Activated naive CD4-positive, alpha-beta T cell treated with anti-CD3 and anti-CD28 coated beads, Interleukin-2, amount 10 ng/mL, durations not matched to agents 7 days and 5 days (primary cell): ENCODE data around the gene SCYGR8.
A peak's percentile ranks its signal among the peaks of the same experiment; 100 is the strongest.
"Not testable (repeated sequence)": the region's sequence is repeated elsewhere in the genome, so short reads cannot be mapped to it uniquely, and the experiment has no call there.

Source experiments
- CTCF ChIA-PET: fragments of 350-600 bp; sonication (Branson Sonifier 250); formaldehyde crosslinking; loops from one replicate; lab custom pipeline; 2021; ENCODE audit warnings: antibody characterized with exemption; lab: Charles Lee
- DNase-seq: peaks from one replicate; pipeline ENCODE4 v3.0.0-alpha.2; 2020
- H3K27ac Mint-ChIP-seq: one replicate; pipeline ENCODE4 v1.8.0; 2021; ENCODE audit warnings: mild to moderate bottlenecking, moderate library complexity, mixed read lengths
- H3K27me3 Mint-ChIP-seq: one replicate; pipeline ENCODE4 v1.8.0; 2021; ENCODE audit warnings: mild to moderate bottlenecking, mixed read lengths
- H3K36me3 Mint-ChIP-seq: one replicate; pipeline ENCODE4 v1.8.0; 2021; ENCODE audit warnings: mixed read lengths
- H3K4me1 Mint-ChIP-seq: one replicate; pipeline ENCODE4 v1.8.0; 2021; ENCODE audit warnings: mixed read lengths
- H3K4me3 Mint-ChIP-seq: one replicate; pipeline ENCODE4 v1.8.0; 2021; ENCODE audit warnings: mild to moderate bottlenecking, moderate library complexity, mixed read lengths
- H3K9me3 Mint-ChIP-seq: one replicate; pipeline ENCODE4 v1.8.0; 2021; ENCODE audit warnings: mixed read lengths

The SCYGR8 gene

GRCh38 chr2:227724394-227725039 is 21.2 kb upstream of the SCYGR8 start, which contains the start of gene SCYGR6:
Gene SCYGR6, minus strand, starts transcription at chr2:227724757. Its CDS starts 0 bp downstream, at chr2:227724757.
- no peaks in the 10 kb centered on the region for H3K4me1 Mint-ChIP-seq
- CTCF ChIA-PET: no interaction called here
- H3K27ac Mint-ChIP-seq: no peak within 1 kb of the TSS
- no peaks in the 10 kb centered on the region for H3K36me3 Mint-ChIP-seq
- peaks cover 7% of the 10 kb centered on the region for H3K27me3 Mint-ChIP-seq
- H3K9me3 Mint-ChIP-seq: no peaks in the 10 kb centered on the region
- H3K4me3 Mint-ChIP-seq: no peak within 1 kb of the TSS
- no peak for DNase-seq

GRCh38 chr2:227728035-227728434 is 17.7 kb upstream of the SCYGR8 start, which contains the start of gene SCYGR7:
Gene SCYGR7, plus strand, starts transcription at chr2:227728335. Its CDS starts 0 bp downstream, at chr2:227728335.
- Mint-ChIP-seq H3K4me1 (no peaks in the 10 kb centered on the region), H3K9me3 (no peaks in the 10 kb centered on the region), H3K4me3 (no peak within 1 kb of the TSS), H3K27me3 (peaks cover 7% of the 10 kb centered on the region), H3K36me3 (no peaks in the 10 kb centered on the region), H3K27ac (no peak within 1 kb of the TSS)
- CTCF ChIA-PET: interaction anchor here (0.5 kb wide), 1 partner anchor 1591 kb away, joined by 3 read pairs; no protein-coding TSS in a partner anchor
- no peak for DNase-seq

- Mint-ChIP-seq H3K27me3 (peaks cover 10% of the 10 kb centered on the region), H3K36me3 (no peaks in the 10 kb centered on the region), H3K9me3 (no peaks in the 10 kb centered on the region), H3K27ac (no peak overlapping the region), H3K4me3 (no peak overlapping the region), H3K4me1 (no peaks in the 10 kb centered on the region)
- no peak for DNase-seq
- CTCF ChIA-PET: no interaction called here
Observed at GRCh38 chr2:227739351-227739750, 6.3 kb upstream of the SCYGR8 start.

- CTCF ChIA-PET, DNase-seq, H3K4me1 Mint-ChIP-seq, H3K9me3 Mint-ChIP-seq, H3K4me3 Mint-ChIP-seq, H3K27ac Mint-ChIP-seq, H3K27me3 Mint-ChIP-seq, H3K36me3 Mint-ChIP-seq: not testable (repeated sequence)
Observed at GRCh38 chr2:227740705-227741104, 5.0 kb upstream of the SCYGR8 start.

GRCh38 chr2:227748079-227748478 is 2.4 kb downstream of the SCYGR8 start:
- DNase-seq: no peak
- Mint-ChIP-seq H3K36me3 (no peaks in the 10 kb centered on the region), H3K27ac (no peak overlapping the region), H3K4me3 (no peak overlapping the region), H3K27me3 (peaks cover 5% of the 10 kb centered on the region), H3K4me1 (no peaks in the 10 kb centered on the region), H3K9me3 (no peaks in the 10 kb centered on the region)
- CTCF ChIA-PET: no interaction called here

GRCh38 chr2:227756261-227756660 is 10.6 kb downstream of the SCYGR8 start:
- not testable (repeated sequence) for H3K27ac Mint-ChIP-seq, H3K27me3 Mint-ChIP-seq, DNase-seq, H3K4me3 Mint-ChIP-seq, H3K36me3 Mint-ChIP-seq, H3K9me3 Mint-ChIP-seq, H3K4me1 Mint-ChIP-seq
- CTCF ChIA-PET: interaction anchor here (1.1 kb wide), 1 partner anchor 10 kb away, joined by 4 read pairs; no protein-coding TSS in a partner anchor

GRCh38 chr2:227759411-227760118 is 13.9 kb downstream of the SCYGR8 start:
- CTCF ChIA-PET: interaction anchor here (0.7 kb wide), 1 partner anchor 76 kb away, joined by 5 read pairs; no protein-coding TSS in a partner anchor
- no peaks in the 10 kb centered on the region for H3K4me1 Mint-ChIP-seq
- H3K4me3 Mint-ChIP-seq: no peak overlapping the region
- no peaks in the 10 kb centered on the region for H3K27me3 Mint-ChIP-seq
- no peaks in the 10 kb centered on the region for H3K9me3 Mint-ChIP-seq
- no peak overlapping the region for H3K27ac Mint-ChIP-seq
- no peak for DNase-seq
- H3K36me3 Mint-ChIP-seq: no peaks in the 10 kb centered on the region

GRCh38 chr2:227761740-227762476 is 16.2 kb downstream of the SCYGR8 start:
- no peak overlapping the region for H3K4me3 Mint-ChIP-seq
- H3K27ac Mint-ChIP-seq: no peak overlapping the region
- no peaks in the 10 kb centered on the region for H3K27me3 Mint-ChIP-seq
- no peaks in the 10 kb centered on the region for H3K36me3 Mint-ChIP-seq
- no peaks in the 10 kb centered on the region for H3K9me3 Mint-ChIP-seq
- DNase-seq: no peak
- CTCF ChIA-PET: interaction anchor here (1.0 to 1.2 kb wide), 2 partner anchors 101 to 104 kb away, joined by 3 read pairs; no protein-coding TSS in a partner anchor
- no peaks in the 10 kb centered on the region for H3K4me1 Mint-ChIP-seq

- Mint-ChIP-seq H3K9me3 (no peaks in the 10 kb centered on the region), H3K27me3 (no peaks in the 10 kb centered on the region), H3K4me1 (no peaks in the 10 kb centered on the region), H3K36me3 (no peaks in the 10 kb centered on the region), H3K4me3 (no peak overlapping the region), H3K27ac (no peak overlapping the region)
- CTCF ChIA-PET: interaction anchor here (0.6 to 2.9 kb wide), 28 partner anchors 9 to 733 kb away, joined by 3 to 42 read pairs (median 4); partner anchors contain the start of gene SCYGR8
- DNase-seq: no peak
Observed at GRCh38 chr2:227765788-227766372, 20.2 kb downstream of the SCYGR8 start.

- CTCF ChIA-PET: interaction anchor here (0.6 to 2.9 kb wide), 29 partner anchors 8 to 733 kb away, joined by 3 to 42 read pairs (median 3); partner anchors contain the start of gene SCYGR8
- Mint-ChIP-seq H3K4me3 (no peak overlapping the region), H3K36me3 (no peaks in the 10 kb centered on the region), H3K9me3 (no peaks in the 10 kb centered on the region), H3K27me3 (no peaks in the 10 kb centered on the region), H3K4me1 (no peaks in the 10 kb centered on the region), H3K27ac (no peak overlapping the region)
- DNase-seq: peak; percentile 69
Observed at GRCh38 chr2:227766373-227766883, 20.7 kb downstream of the SCYGR8 start.

GRCh38 chr2:227767830-227768229 is 22.1 kb downstream of the SCYGR8 start:
- CTCF ChIA-PET: interaction anchor here (1.4 to 2.1 kb wide), 2 partner anchors 94 to 110 kb away, joined by 3 to 11 read pairs; no protein-coding TSS in a partner anchor
- no peak overlapping the region for H3K4me3 Mint-ChIP-seq
- H3K9me3 Mint-ChIP-seq: no peaks in the 10 kb centered on the region
- no peaks in the 10 kb centered on the region for H3K4me1 Mint-ChIP-seq
- DNase-seq: no peak
- H3K27me3 Mint-ChIP-seq: no peaks in the 10 kb centered on the region
- no peaks in the 10 kb centered on the region for H3K36me3 Mint-ChIP-seq
- H3K27ac Mint-ChIP-seq: no peak overlapping the region

GRCh38 chr2:227772197-227772661 is 26.5 kb downstream of the SCYGR8 start:
- Mint-ChIP-seq H3K27ac (no peak overlapping the region), H3K4me1 (peaks cover 2% of the 10 kb centered on the region), H3K9me3 (no peaks in the 10 kb centered on the region), H3K27me3 (no peaks in the 10 kb centered on the region), H3K36me3 (no peaks in the 10 kb centered on the region), H3K4me3 (no peak overlapping the region)
- DNase-seq: no peak
- CTCF ChIA-PET: interaction anchor here (3.4 kb wide), 1 partner anchor 89 kb away, joined by 23 read pairs; no protein-coding TSS in a partner anchor

- CTCF ChIA-PET: interaction anchor here (3.4 kb wide), 1 partner anchor 89 kb away, joined by 23 read pairs; no protein-coding TSS in a partner anchor
- Mint-ChIP-seq H3K27ac (no peak overlapping the region), H3K27me3 (no peaks in the 10 kb centered on the region), H3K36me3 (no peaks in the 10 kb centered on the region), H3K4me3 (no peak overlapping the region), H3K4me1 (peaks cover 2% of the 10 kb centered on the region), H3K9me3 (no peaks in the 10 kb centered on the region)
- DNase-seq: no peak
Observed at GRCh38 chr2:227772932-227773331, 27.2 kb downstream of the SCYGR8 start.
